Endothelial cell of umbilical vein (primary cell): ENCODE data around the gene TNFRSF14. TPM values are rescaled to one million over a fixed set of nuclear protein-coding genes. Genes with fewer than 3 reads are reported as not detected.

Experiments used
- BruUV-seq: library from RNA; stranded (reverse); fragments of 400-500 nt; replicated peaks from 2 replicates; lab custom pipeline; 2021; lab: Mats Ljungman, UMichigan
- CTCF ChIA-PET: fragments of 300-600, 350-600 bp; sonication (Branson Sonifier 250); formaldehyde crosslinking; loops from one replicate; lab custom pipeline; 2021; ENCODE audit warnings: antibody characterized with exemption, inconsistent platforms; lab: Charles Lee
- POLR2A ChIA-PET: fragments of 300-600, 350-600 bp; sonication (Branson Sonifier 250); formaldehyde crosslinking; loops from one replicate; lab custom pipeline; 2021; ENCODE audit warnings: antibody characterized with exemption, inconsistent platforms; lab: Charles Lee
- DNase-seq: peaks from one replicate; pipeline ENCODE4 v3.0.0-alpha.2; 2011; ENCODE audit warnings: low read depth, low spot score
- FAIRE-seq: peaks from 2 replicates; lab custom pipeline; 2011; peaks lifted over from hg19 to GRCh38; lab: Jason Lieb, UNC
- H2AFZ ChIP-seq: 2 replicates; pipeline ENCODE4 v1.6.0; 2012; ENCODE audit warnings: low read depth, low read length, control low read depth, inconsistent platforms
- H3K27ac ChIP-seq: 2 replicates; pipeline ENCODE4 v1.5.1; 2011; ENCODE audit warnings: low read depth, mild to moderate bottlenecking, control low read depth, low read length, moderate library complexity; ENCODE audit not compliant: insufficient read depth
- H3K27me3 ChIP-seq, 2 experiments: 2 replicates each; pipeline versions ENCODE4 v1.6.0 to v1.6.1; 2011; ENCODE audit warnings: low read length in 2 of 2, mixed read lengths in 1 of 2; ENCODE audit not compliant: control insufficient read depth in 2 of 2, insufficient read depth in 2 of 2
- H3K36me3 ChIP-seq, 2 experiments: 2 replicates in 1 of 2; 3 replicates in 1 of 2; pipeline ENCODE4 v1.5.1; 2011; ENCODE audit warnings: low read length in 2 of 2, mild to moderate bottlenecking in 1 of 2, moderate library complexity in 1 of 2; ENCODE audit not compliant: control insufficient read depth in 2 of 2, insufficient read depth in 2 of 2; ENCODE audit errors: extremely low read depth in 1 of 2
- H3K4me1 ChIP-seq: 3 replicates; pipeline ENCODE4 v1.5.1; 2011; ENCODE audit warnings: mild to moderate bottlenecking, low read length; ENCODE audit not compliant: control insufficient read depth, insufficient read depth; ENCODE audit errors: extremely low read depth
- H3K4me2 ChIP-seq: 2 replicates; pipeline ENCODE4 v1.6.1; 2011; ENCODE audit warnings: low read length, control low read depth, mixed read lengths; ENCODE audit not compliant: insufficient read depth
- H3K4me3 ChIP-seq, 3 experiments: fragments of 200-600 bp in 1 of 3; sonication (generic), shearing (Covaris generic) in 1 of 3; replicated peaks in 1 of 3; 2 replicates each; pipeline ENCODE4 v1.5.1; 2011 to 2016; ENCODE audit warnings: control low read depth in 3 of 3, low read length in 3 of 3, mild to moderate bottlenecking in 2 of 3, inconsistent platforms in 1 of 3, low read depth in 1 of 3, moderate library complexity in 1 of 3; ENCODE audit not compliant: insufficient read depth in 1 of 3
- H3K79me2 ChIP-seq: 2 replicates; pipeline ENCODE4 v1.6.0; 2012; ENCODE audit warnings: low read length, inconsistent platforms; ENCODE audit not compliant: control insufficient read depth, insufficient read depth
- H3K9ac ChIP-seq: replicated peaks from 2 replicates; pipeline ENCODE3; 2011; ENCODE audit warnings: low read length, control low read depth; ENCODE audit not compliant: insufficient read depth; ENCODE audit errors: extremely low read depth
- H3K9me1 ChIP-seq: replicated peaks from 3 replicates; pipeline ENCODE4 v1.6.0; 2011; ENCODE audit warnings: mild to moderate bottlenecking, low read length; ENCODE audit not compliant: control insufficient read depth, insufficient read depth; ENCODE audit errors: extremely low read depth
- H3K9me3 ChIP-seq: replicated peaks from 2 replicates; pipeline ENCODE4 v1.5.1; 2012; ENCODE audit warnings: low read length, inconsistent platforms; ENCODE audit not compliant: control insufficient read depth, insufficient read depth
- H4K20me1 ChIP-seq: replicated peaks from 2 replicates; pipeline ENCODE3; 2011; ENCODE audit warnings: mild to moderate bottlenecking, low read length; ENCODE audit not compliant: control insufficient read depth, insufficient read depth; ENCODE audit errors: extremely low read depth
- EZH2 ChIP-seq: IDR thresholded peaks from 2 replicates; pipeline ENCODE4 v1.6.1; 2012; ENCODE audit warnings: borderline replicate concordance, low read depth, mild to moderate bottlenecking, moderate library complexity, low read length, inconsistent platforms; ENCODE audit not compliant: severe bottlenecking
- FOS ChIP-seq: IDR thresholded peaks from 2 replicates; pipeline ENCODE4 v1.6.1; 2011; ENCODE audit warnings: mild to moderate bottlenecking, low read length, moderate library complexity, borderline replicate concordance; ENCODE audit not compliant: insufficient read depth
- GATA2 ChIP-seq: IDR thresholded peaks from 2 replicates; pipeline ENCODE4 v1.7.0; 2011; ENCODE audit warnings: low read depth, mild to moderate bottlenecking, moderate library complexity, mixed read lengths, low read length; ENCODE audit not compliant: insufficient read length, insufficient read depth
- JUN ChIP-seq: IDR thresholded peaks from 2 replicates; pipeline ENCODE4 v1.6.1; 2011; ENCODE audit warnings: borderline replicate concordance, low read depth; ENCODE audit not compliant: insufficient read length, insufficient read depth
- MYC ChIP-seq: IDR thresholded peaks from one replicate; pipeline ENCODE4 v1.6.1; 2011; ENCODE audit warnings: mild to moderate bottlenecking, low read depth, low read length
- POLR2A ChIP-seq: IDR thresholded peaks from 2 replicates; pipeline ENCODE4 v1.6.1; 2012; ENCODE audit warnings: low read depth, mild to moderate bottlenecking, control low read depth, low read length
- POLR2AphosphoS5 ChIP-seq: IDR thresholded peaks from 2 replicates; pipeline ENCODE4 v1.6.1; 2012; ENCODE audit warnings: low read depth, mild to moderate bottlenecking, control low read depth, low read length, moderate library complexity; ENCODE audit not compliant: insufficient read depth
- dilution Hi-C: fragments of 300-500 bp; cut with MboI; formaldehyde crosslinking; loops from one replicate; pipeline ENCODE4 v1.15.0; 2019; ENCODE audit warnings: low sequenced_read_pairs; ENCODE audit not compliant: extremely low pct_ligation_motif_present
- intact Hi-C: fragments of 100-400 bp; cut with micrococcal nuclease; formaldehyde crosslinking; loops from one replicate; pipeline ENCODE4 v1.10.0; 2022
- polyA plus RNA-seq, 4 experiments: library from polyadenylated mRNA; depleted of rRNA in 3 of 4; stranded (reverse) in 3 of 4; unstranded in 1 of 4; fragments of >200 nt; gene quantifications; 2 replicates each; pipeline versions ENCODE4 v1.2.1 to v1.2.3, GENCODE V29; 2011 to 2012; ENCODE audit warnings: missing spikeins in 1 of 4
- total RNA-seq: library from RNA; stranded (reverse); gene quantifications from 2 replicates; pipeline ENCODE4 v1.2.3, GENCODE V29; 2021
- TF ChIP-seq, protein P1 (sequence below), 2 donors: IDR thresholded peaks; 1 replicate in 1 of 2; 2 replicates in 1 of 2; pipeline ENCODE4 v1.5.1; 2011; ENCODE audit warnings: low read length in 2 of 2, mild to moderate bottlenecking in 2 of 2, moderate library complexity in 2 of 2, control low read depth in 1 of 2, inconsistent platforms in 1 of 2, low read depth in 1 of 2; ENCODE audit not compliant: insufficient read depth in 1 of 2; ENCODE audit errors: extremely low read depth in 1 of 2
- TF ChIP-seq, protein P2 (sequence below): IDR thresholded peaks from 2 replicates; pipeline ENCODE4 v1.6.1; 2011; ENCODE audit not compliant: insufficient read depth, insufficient read length

The TNFRSF14 gene
- total and polyA plus RNA-seq, 2 donors (not counting 3 experiments of a cell fraction or from before 2014, with no cell fraction given) = 40.9 to 49.4 TPM

DNA sequence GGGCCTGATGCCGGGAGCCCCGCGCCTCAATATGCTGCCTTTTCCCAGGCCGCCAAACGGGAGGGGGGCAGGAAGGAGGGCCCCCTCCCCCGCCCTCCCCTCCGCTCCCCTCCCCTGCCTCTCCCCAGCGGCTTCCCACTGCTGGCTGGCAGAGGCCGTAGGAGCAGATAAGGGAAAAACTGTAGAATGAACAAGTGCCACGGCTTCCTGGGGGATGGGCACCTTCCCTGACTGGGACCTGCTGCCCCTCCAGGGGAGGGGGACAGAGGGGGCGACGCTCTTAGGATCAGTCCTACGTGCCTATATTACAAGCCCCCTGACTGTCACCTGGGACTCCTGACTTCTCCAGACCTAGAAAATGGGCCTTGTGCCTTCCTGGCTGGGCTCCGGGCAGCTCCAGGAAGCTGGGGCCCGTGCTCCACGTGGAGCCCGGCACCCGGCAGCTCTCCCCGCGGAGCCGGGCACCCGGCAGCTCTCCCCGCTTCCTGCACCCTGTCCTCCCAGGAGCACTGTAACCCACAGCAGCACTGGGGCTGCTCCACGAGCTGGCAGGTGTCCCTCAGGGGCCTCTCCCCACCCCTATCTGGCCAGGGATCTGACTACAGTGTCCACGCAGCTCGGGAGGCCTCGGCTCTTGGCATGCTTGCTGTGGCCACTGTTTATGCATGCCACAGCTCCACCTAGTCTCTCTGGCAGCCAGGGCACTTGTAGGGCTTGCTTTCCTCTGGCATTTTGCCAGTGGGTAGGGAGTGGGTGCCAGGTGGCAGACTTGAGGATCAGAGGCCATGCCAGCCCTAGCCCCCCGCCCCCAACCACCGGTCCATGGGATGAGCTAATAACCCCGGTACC, 25.4 kb upstream of the TNFRSF14 start:
- FAIRE-seq (no peak), DNase-seq (no peak)
- Histone ChIP-seq H4K20me1 (no peaks in the 10 kb centered on the region), H3K79me2 (peaks cover 2% of the 10 kb centered on the region), H3K9ac (no peak overlapping the region), H3K4me2 (no peak overlapping the region), H3K9me1 (no peaks in the 10 kb centered on the region), H3K4me3 (no peak overlapping the region), H3K9me3 (no peaks in the 10 kb centered on the region), H2AFZ (no peak overlapping the region), H3K27me3 (peaks cover 16 to 17% of the 10 kb centered on the region in 2 experiments), H3K27ac (no peak overlapping the region), H3K4me1 (peaks cover 3% of the 10 kb centered on the region), H3K36me3 (no peaks in the 10 kb centered on the region)
- TF ChIP-seq POLR2A (no peak), EZH2 (no peak), POLR2AphosphoS5 (no peak), GATA2 (no peak), JUN (no peak), FOS (no peak), MYC (no peak)
- TF ChIP-seq, protein P1, sequence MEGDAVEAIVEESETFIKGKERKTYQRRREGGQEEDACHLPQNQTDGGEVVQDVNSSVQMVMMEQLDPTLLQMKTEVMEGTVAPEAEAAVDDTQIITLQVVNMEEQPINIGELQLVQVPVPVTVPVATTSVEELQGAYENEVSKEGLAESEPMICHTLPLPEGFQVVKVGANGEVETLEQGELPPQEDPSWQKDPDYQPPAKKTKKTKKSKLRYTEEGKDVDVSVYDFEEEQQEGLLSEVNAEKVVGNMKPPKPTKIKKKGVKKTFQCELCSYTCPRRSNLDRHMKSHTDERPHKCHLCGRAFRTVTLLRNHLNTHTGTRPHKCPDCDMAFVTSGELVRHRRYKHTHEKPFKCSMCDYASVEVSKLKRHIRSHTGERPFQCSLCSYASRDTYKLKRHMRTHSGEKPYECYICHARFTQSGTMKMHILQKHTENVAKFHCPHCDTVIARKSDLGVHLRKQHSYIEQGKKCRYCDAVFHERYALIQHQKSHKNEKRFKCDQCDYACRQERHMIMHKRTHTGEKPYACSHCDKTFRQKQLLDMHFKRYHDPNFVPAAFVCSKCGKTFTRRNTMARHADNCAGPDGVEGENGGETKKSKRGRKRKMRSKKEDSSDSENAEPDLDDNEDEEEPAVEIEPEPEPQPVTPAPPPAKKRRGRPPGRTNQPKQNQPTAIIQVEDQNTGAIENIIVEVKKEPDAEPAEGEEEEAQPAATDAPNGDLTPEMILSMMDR (IDR thresholded peaks at IDR 0.05; ENCODE audit: extremely low read depth in 1 of 2, insufficient read depth in 1 of 2, low read depth in 1 of 2, low read length in 2 of 2) = no peak
- TF ChIP-seq, protein P2, sequence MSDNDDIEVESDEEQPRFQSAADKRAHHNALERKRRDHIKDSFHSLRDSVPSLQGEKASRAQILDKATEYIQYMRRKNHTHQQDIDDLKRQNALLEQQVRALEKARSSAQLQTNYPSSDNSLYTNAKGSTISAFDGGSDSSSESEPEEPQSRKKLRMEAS = no peak
- no TSS peak for BruUV-seq
- ChIA-PET POLR2A (interaction anchor here (0.5 kb wide), 1 partner anchor 1194 kb away, joined by 11 read pairs; no protein-coding TSS in a partner anchor), CTCF (interaction anchor here (0.6 to 1.7 kb wide), 3 partner anchors 10 to 1207 kb away, joined by 3 read pairs; no protein-coding TSS in a partner anchor)
- dilution Hi-C loops = no loop called here
- intact Hi-C loops = no loop called here
